HEK293 (cell line): ENCODE data around the gene PRX.

Experiments
- GLIS2 ChIP-seq: fragments of 450-650 bp; formaldehyde crosslinking; IDR thresholded peaks from 2 replicates; pipeline ENCODE4 v1.5.1; 2016; ENCODE audit warnings: missing biosample characterization, missing genetic modification characterization
- HOXC10 ChIP-seq: sonication (generic); formaldehyde crosslinking; IDR thresholded peaks from 2 replicates; pipeline ENCODE4 v1.8.1; 2023; ENCODE audit warnings: mild to moderate bottlenecking, missing genetic modification reagents
- KLF1 ChIP-seq: fragments of 450-650 bp; formaldehyde crosslinking; IDR thresholded peaks from 2 replicates; pipeline ENCODE4 v1.5.1; 2016; ENCODE audit warnings: missing biosample characterization, missing genetic modification characterization
- KLF7 ChIP-seq: fragments of 450-650 bp; formaldehyde crosslinking; IDR thresholded peaks from 2 replicates; pipeline ENCODE4 v1.5.1; 2016; ENCODE audit warnings: missing biosample characterization, missing genetic modification characterization, borderline replicate concordance
- ZBTB17 ChIP-seq: fragments of 450-650 bp; formaldehyde crosslinking; IDR thresholded peaks from 2 replicates; pipeline ENCODE4 v1.5.1; 2016; ENCODE audit warnings: missing biosample characterization, missing genetic modification characterization
- ZBTB21 ChIP-seq: fragments of 450-650 bp; formaldehyde crosslinking; IDR thresholded peaks from 2 replicates; pipeline ENCODE4 v1.5.1; 2017; ENCODE audit warnings: missing biosample characterization, missing genetic modification characterization
- ZBTB48 ChIP-seq: fragments of 450-650 bp; formaldehyde crosslinking; IDR thresholded peaks from 2 replicates; pipeline ENCODE4 v1.5.1; 2016; ENCODE audit warnings: missing biosample characterization, missing genetic modification characterization
- ZBTB7A ChIP-seq: fragments of 450-650 bp; formaldehyde crosslinking; IDR thresholded peaks from 2 replicates; pipeline ENCODE4 v1.5.1; 2016; ENCODE audit warnings: low read depth, missing biosample characterization, missing genetic modification characterization
- ZNF114 ChIP-seq: fragments of 450-650 bp; formaldehyde crosslinking; IDR thresholded peaks from 2 replicates; pipeline ENCODE4 v1.5.0; 2017; ENCODE audit warnings: missing biosample characterization, missing genetic modification characterization
- ZNF132 ChIP-seq: fragments of 450-650 bp; formaldehyde crosslinking; IDR thresholded peaks from 2 replicates; pipeline ENCODE4 v1.5.1; 2017; ENCODE audit warnings: missing biosample characterization, missing genetic modification characterization, borderline replicate concordance
- ZNF239 ChIP-seq: fragments of 450-650 bp; formaldehyde crosslinking; IDR thresholded peaks from 2 replicates; pipeline ENCODE4 v1.5.1; 2016; ENCODE audit warnings: missing biosample characterization, missing genetic modification characterization
- ZNF366 ChIP-seq: fragments of 450-650 bp; formaldehyde crosslinking; conservative IDR thresholded peaks from 2 replicates; pipeline ENCODE4 v1.5.1; 2016; ENCODE audit warnings: missing biosample characterization, missing genetic modification characterization
- ZNF473 ChIP-seq: fragments of 450-650 bp; formaldehyde crosslinking; IDR thresholded peaks from 2 replicates; pipeline ENCODE4 v1.5.1; 2017; ENCODE audit warnings: missing biosample characterization, missing genetic modification characterization
- ZNF501 ChIP-seq: fragments of 450-650 bp; formaldehyde crosslinking; IDR thresholded peaks from 2 replicates; pipeline ENCODE4 v1.5.1; 2016; ENCODE audit warnings: missing biosample characterization, missing genetic modification characterization
- ZNF529 ChIP-seq: fragments of 450-650 bp; formaldehyde crosslinking; IDR thresholded peaks from 2 replicates; pipeline ENCODE4 v1.5.1; 2017; ENCODE audit warnings: missing genetic modification characterization, missing biosample characterization; ENCODE audit not compliant: insufficient replicate concordance
- ZNF530 ChIP-seq: fragments of 450-650 bp; formaldehyde crosslinking; IDR thresholded peaks from 2 replicates; pipeline ENCODE4 v1.5.1; 2016; ENCODE audit warnings: low read depth, missing biosample characterization, missing genetic modification characterization
- ZNF677 ChIP-seq: fragments of 450-650 bp; IDR thresholded peaks from 2 replicates; pipeline ENCODE4 v1.5.0; 2018; ENCODE audit warnings: missing biosample characterization, mild to moderate bottlenecking, missing genetic modification characterization, moderate library complexity
- ZNF791 ChIP-seq: fragments of 450-650 bp; formaldehyde crosslinking; IDR thresholded peaks from 2 replicates; pipeline ENCODE4 v1.5.1; 2016; ENCODE audit warnings: missing biosample characterization, missing genetic modification characterization
- TF ChIP-seq, protein P1 (sequence below): fragments of 450-650 bp; formaldehyde crosslinking; IDR thresholded peaks from 2 replicates; pipeline ENCODE4 v1.5.1; 2016; ENCODE audit warnings: missing biosample characterization, missing genetic modification characterization
- TF ChIP-seq, protein P2 (sequence below): fragments of 450-650 bp; formaldehyde crosslinking; IDR thresholded peaks from 2 replicates; pipeline ENCODE4 v1.5.1; 2016; ENCODE audit warnings: missing biosample characterization, missing genetic modification characterization
- TF ChIP-seq, protein P3 (sequence below): fragments of 450-650 bp; formaldehyde crosslinking; IDR thresholded peaks from 2 replicates; pipeline ENCODE4 v1.5.1; 2016; ENCODE audit warnings: missing biosample characterization, missing genetic modification characterization
- TF ChIP-seq, protein P4 (sequence below): fragments of 450-650 bp; formaldehyde crosslinking; IDR thresholded peaks from 2 replicates; pipeline ENCODE4 v1.5.1; 2016; ENCODE audit warnings: missing biosample characterization, missing genetic modification characterization
- TF ChIP-seq, protein P5 (sequence below): fragments of 450-650 bp; formaldehyde crosslinking; IDR thresholded peaks from 2 replicates; pipeline ENCODE4 v1.5.1; 2016; ENCODE audit warnings: missing biosample characterization, missing genetic modification characterization
- TF ChIP-seq, protein P6 (sequence below): sonication (generic); formaldehyde crosslinking; IDR thresholded peaks from 2 replicates; pipeline ENCODE4 v1.8.1; 2022; ENCODE audit warnings: mild to moderate bottlenecking, moderate library complexity, missing genetic modification reagents
- TF ChIP-seq, protein P7 (sequence below): fragments of 450-650 bp; formaldehyde crosslinking; optimal IDR thresholded peaks from 2 replicates; pipeline ENCODE3; 2016; ENCODE audit warnings: missing biosample characterization, mild to moderate bottlenecking, missing genetic modification characterization

PRX gene

DNA sequence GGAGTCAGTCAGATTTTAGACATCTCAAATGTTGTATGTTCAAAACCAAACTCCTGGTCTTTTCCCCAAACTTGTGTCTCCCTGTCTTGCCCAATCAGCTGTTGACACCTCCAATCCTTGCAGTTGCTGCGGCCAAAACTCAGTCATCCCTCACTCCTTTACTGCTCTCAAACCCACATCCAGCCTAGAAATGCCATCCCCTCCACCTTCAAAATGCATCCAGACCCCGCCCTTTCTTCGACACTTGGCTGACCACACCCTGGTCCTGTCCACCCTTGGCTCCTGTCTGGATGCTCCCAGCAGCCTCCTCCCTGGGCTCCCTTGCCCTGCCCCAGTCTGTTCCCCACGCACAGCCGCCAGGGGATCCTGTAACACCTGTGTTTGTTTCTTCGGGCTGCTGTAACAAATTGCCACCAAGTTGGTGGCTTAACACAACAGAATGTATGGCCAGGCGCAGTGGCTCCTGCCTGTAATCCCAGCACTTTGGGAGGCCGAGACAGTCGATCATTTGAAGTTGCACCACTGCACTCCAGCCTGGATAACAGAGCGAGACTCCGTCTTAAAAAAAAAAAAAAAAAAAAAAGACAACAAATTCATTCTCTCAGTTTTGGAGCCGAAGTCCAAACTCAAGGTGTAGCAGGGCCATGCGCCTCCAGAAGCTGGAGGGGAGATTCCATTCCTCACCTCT, 53.0 kb downstream of the PRX start (continued):
- TF ChIP-seq KLF7 (peak; percentile 51; the same call in 1 of the 2 replicates), ZNF529 (tag by site-specific recombination) (no peak), ZBTB21 (tag by site-specific recombination) (0 out of 2 replicates have a peak, but pooled peaks have one; percentile 35), ZNF473 (tag by site-specific recombination) (no peak), KLF1 (peak; percentile 99), ZBTB48 (tag by site-specific recombination) (peak; percentile 25; the same call in 1 of the 2 replicates), ZNF677 (tag by site-specific recombination) (no peak), HOXC10 (no peak), ZBTB7A (tag by site-specific recombination) (peak; percentile 37; the same call in 1 of the 2 replicates), ZNF530 (tag by site-specific recombination) (no peak), ZNF114 (no peak), ZNF132 (tag by site-specific recombination) (no peak), ZBTB17 (peak; percentile 66; the same call in 1 of the 2 replicates), ZNF239 (tag by site-specific recombination) (no peak), ZNF501 (no peak), ZNF366 (tag by site-specific recombination) (0 out of 2 replicates have a peak, but pooled peaks have one; percentile 11), GLIS2 (0 out of 2 replicates have a peak, but pooled peaks have one; percentile 36), ZNF791 (0 out of 2 replicates have a peak, but pooled peaks have one; percentile 13)
- TF ChIP-seq, protein P1, sequence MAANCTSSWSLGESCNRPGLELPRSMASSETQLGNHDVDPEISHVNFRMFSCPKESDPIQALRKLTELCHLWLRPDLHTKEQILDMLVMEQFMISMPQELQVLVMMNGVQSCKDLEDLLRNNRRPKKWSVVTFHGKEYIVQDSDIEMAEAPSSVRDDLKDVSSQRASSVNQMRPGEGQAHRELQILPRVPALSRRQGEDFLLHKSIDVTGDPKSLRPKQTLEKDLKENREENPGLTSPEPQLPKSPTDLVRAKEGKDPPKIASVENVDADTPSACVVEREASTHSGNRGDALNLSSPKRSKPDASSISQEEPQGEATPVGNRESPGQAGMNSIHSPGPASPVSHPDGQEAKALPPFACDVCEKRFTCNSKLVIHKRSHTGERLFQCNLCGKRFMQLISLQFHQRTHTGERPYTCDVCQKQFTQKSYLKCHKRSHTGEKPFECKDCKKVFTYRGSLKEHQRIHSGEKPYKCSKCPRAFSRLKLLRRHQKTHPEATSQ (tag by site-specific recombination) = no peak
- TF ChIP-seq, protein P2, sequence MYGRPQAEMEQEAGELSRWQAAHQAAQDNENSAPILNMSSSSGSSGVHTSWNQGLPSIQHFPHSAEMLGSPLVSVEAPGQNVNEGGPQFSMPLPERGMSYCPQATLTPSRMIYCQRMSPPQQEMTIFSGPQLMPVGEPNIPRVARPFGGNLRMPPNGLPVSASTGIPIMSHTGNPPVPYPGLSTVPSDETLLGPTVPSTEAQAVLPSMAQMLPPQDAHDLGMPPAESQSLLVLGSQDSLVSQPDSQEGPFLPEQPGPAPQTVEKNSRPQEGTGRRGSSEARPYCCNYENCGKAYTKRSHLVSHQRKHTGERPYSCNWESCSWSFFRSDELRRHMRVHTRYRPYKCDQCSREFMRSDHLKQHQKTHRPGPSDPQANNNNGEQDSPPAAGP (tag by site-specific recombination) = peak; percentile 77
- TF ChIP-seq, protein P3, sequence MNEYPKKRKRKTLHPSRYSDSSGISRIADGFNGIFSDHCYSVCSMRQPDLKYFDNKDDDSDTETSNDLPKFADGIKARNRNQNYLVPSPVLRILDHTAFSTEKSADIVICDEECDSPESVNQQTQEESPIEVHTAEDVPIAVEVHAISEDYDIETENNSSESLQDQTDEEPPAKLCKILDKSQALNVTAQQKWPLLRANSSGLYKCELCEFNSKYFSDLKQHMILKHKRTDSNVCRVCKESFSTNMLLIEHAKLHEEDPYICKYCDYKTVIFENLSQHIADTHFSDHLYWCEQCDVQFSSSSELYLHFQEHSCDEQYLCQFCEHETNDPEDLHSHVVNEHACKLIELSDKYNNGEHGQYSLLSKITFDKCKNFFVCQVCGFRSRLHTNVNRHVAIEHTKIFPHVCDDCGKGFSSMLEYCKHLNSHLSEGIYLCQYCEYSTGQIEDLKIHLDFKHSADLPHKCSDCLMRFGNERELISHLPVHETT (tag by site-specific recombination) = no peak
- TF ChIP-seq, protein P4, sequence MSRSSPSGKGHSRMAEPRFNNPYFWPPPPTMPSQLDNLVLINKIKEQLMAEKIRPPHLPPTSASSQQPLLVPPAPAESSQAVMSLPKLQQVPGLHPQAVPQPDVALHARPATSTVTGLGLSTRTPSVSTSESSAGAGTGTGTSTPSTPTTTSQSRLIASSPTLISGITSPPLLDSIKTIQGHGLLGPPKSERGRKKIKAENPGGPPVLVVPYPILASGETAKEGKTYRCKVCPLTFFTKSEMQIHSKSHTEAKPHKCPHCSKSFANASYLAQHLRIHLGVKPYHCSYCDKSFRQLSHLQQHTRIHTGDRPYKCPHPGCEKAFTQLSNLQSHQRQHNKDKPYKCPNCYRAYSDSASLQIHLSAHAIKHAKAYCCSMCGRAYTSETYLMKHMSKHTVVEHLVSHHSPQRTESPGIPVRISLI (tag by site-specific recombination) = peak; percentile 77
- TF ChIP-seq, protein P5, sequence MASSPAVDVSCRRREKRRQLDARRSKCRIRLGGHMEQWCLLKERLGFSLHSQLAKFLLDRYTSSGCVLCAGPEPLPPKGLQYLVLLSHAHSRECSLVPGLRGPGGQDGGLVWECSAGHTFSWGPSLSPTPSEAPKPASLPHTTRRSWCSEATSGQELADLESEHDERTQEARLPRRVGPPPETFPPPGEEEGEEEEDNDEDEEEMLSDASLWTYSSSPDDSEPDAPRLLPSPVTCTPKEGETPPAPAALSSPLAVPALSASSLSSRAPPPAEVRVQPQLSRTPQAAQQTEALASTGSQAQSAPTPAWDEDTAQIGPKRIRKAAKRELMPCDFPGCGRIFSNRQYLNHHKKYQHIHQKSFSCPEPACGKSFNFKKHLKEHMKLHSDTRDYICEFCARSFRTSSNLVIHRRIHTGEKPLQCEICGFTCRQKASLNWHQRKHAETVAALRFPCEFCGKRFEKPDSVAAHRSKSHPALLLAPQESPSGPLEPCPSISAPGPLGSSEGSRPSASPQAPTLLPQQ (tag by site-specific recombination) = no peak
- TF ChIP-seq, protein P6, sequence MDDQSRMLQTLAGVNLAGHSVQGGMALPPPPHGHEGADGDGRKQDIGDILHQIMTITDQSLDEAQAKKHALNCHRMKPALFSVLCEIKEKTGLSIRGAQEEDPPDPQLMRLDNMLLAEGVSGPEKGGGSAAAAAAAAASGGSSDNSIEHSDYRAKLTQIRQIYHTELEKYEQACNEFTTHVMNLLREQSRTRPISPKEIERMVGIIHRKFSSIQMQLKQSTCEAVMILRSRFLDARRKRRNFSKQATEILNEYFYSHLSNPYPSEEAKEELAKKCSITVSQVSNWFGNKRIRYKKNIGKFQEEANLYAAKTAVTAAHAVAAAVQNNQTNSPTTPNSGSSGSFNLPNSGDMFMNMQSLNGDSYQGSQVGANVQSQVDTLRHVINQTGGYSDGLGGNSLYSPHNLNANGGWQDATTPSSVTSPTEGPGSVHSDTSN (CRISPR knock-in tag) = no peak
- TF ChIP-seq, protein P7, sequence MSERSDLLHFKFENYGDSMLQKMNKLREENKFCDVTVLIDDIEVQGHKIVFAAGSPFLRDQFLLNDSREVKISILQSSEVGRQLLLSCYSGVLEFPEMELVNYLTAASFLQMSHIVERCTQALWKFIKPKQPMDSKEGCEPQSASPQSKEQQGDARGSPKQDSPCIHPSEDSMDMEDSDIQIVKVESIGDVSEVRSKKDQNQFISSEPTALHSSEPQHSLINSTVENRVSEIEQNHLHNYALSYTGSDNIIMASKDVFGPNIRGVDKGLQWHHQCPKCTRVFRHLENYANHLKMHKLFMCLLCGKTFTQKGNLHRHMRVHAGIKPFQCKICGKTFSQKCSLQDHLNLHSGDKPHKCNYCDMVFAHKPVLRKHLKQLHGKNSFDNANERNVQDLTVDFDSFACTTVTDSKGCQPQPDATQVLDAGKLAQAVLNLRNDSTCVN (tag by site-specific recombination) = no peak
